GM23338 (cell line): ENCODE measurements around the gene IFNG-AS1. TPM values are rescaled to one million over a fixed set of nuclear protein-coding genes. Genes with fewer than 3 reads are reported as not detected.

Experiments used
- ATAC-seq: fragments of 200-7000 bp; cut with Tn5 transposase; 3 replicates; pipeline ENCODE4 v1.9.1; 2020
- DNase-seq: peaks from one replicate; pipeline ENCODE4 v3.0.0-alpha.2; 2015; ENCODE audit warnings: low spot score
- H2AFZ ChIP-seq: fragments of 200-600 bp; sonication (generic); 2 replicates; pipeline ENCODE4 v1.8.0; 2016; ENCODE audit warnings: antibody characterized with exemption, mild to moderate bottlenecking, moderate library complexity
- H3F3A ChIP-seq: fragments of 200-600 bp; sonication (generic); replicated peaks from 2 replicates; pipeline ENCODE4 v1.8.0; 2017; ENCODE audit warnings: antibody characterized with exemption, mixed run types, low read depth
- H3K27ac ChIP-seq: fragments of 200-600 bp; sonication (generic); 2 replicates; pipeline ENCODE4 v1.6.1; 2016; ENCODE audit warnings: low read depth
- H3K27me3 ChIP-seq: fragments of 200-600 bp; sonication (generic); 2 replicates; pipeline ENCODE4 v1.8.0; 2016; ENCODE audit warnings: mild to moderate bottlenecking, mixed run types, moderate library complexity; ENCODE audit not compliant: insufficient read depth
- H3K36me3 ChIP-seq: fragments of 200-600 bp; sonication (generic); 2 replicates; pipeline ENCODE4 v1.8.0; 2016; ENCODE audit warnings: mild to moderate bottlenecking; ENCODE audit not compliant: insufficient read depth
- H3K4me1 ChIP-seq: fragments of 200-600 bp; sonication (generic); 2 replicates; pipeline ENCODE4 v1.8.0; 2016; ENCODE audit warnings: mild to moderate bottlenecking, moderate library complexity; ENCODE audit not compliant: insufficient read depth
- H3K4me2 ChIP-seq: fragments of 200-600 bp; sonication (generic); 2 replicates; pipeline ENCODE4 v1.7.1; 2017; ENCODE audit warnings: mixed run types
- H3K4me3 ChIP-seq: fragments of 200-600 bp; sonication (generic); 2 replicates; pipeline ENCODE4 v1.6.1; 2016; ENCODE audit warnings: mixed run types
- H3K79me2 ChIP-seq: fragments of 200-600 bp; sonication (generic); replicated peaks from 2 replicates; pipeline ENCODE4 v1.8.0; 2017; ENCODE audit warnings: mild to moderate bottlenecking; ENCODE audit not compliant: insufficient read depth
- H3K9me2 ChIP-seq: fragments of 200-600 bp; sonication (generic); 2 replicates; pipeline ENCODE4 v1.8.0; 2017; ENCODE audit not compliant: insufficient read depth
- H4K20me1 ChIP-seq: fragments of 200-600 bp; sonication (generic); replicated peaks from 2 replicates; pipeline ENCODE4 v1.8.0; 2017; ENCODE audit warnings: mild to moderate bottlenecking; ENCODE audit not compliant: insufficient read depth
- H3K27ac Mint-ChIP-seq: 2 replicates; pipeline ENCODE4 v1.8.0; 2020; ENCODE audit warnings: inconsistent platforms, mild to moderate bottlenecking, moderate library complexity, mixed read lengths
- H3K27me3 Mint-ChIP-seq: 3 replicates; pipeline ENCODE4 v1.8.0; 2022; ENCODE audit warnings: low read depth, mild to moderate bottlenecking, moderate library complexity, mixed read lengths, inconsistent platforms; ENCODE audit not compliant: insufficient read depth, poor library complexity
- H3K36me3 Mint-ChIP-seq: 3 replicates; pipeline ENCODE4 v1.8.0; 2021; ENCODE audit warnings: low read depth, mild to moderate bottlenecking, inconsistent platforms, moderate library complexity, mixed read lengths
- H3K4me1 Mint-ChIP-seq: 3 replicates; pipeline ENCODE4 v1.8.0; 2020; ENCODE audit warnings: mild to moderate bottlenecking, inconsistent platforms, mixed read lengths
- H3K4me3 Mint-ChIP-seq: 3 replicates; pipeline ENCODE4 v1.8.0; 2021; ENCODE audit warnings: moderate library complexity, mild to moderate bottlenecking, inconsistent platforms, mixed read lengths
- H3K9me3 Mint-ChIP-seq: 3 replicates; pipeline ENCODE4 v1.8.0; 2020; ENCODE audit warnings: moderate library complexity, mild to moderate bottlenecking, inconsistent platforms, mixed read lengths
- CREB1 ChIP-seq: fragments of 250-450 bp; sonication (Bioruptor Pico); IDR thresholded peaks from 2 replicates; pipeline ENCODE4 v1.5.0; 2020; ENCODE audit warnings: low read depth, mild to moderate bottlenecking, moderate library complexity
- CTCF ChIP-seq, 2 experiments: fragments of 200-600 bp in 1 of 2; sonication (generic) in 1 of 2; conservative IDR thresholded peaks; 2 replicates each; pipeline versions ENCODE4 v1.5.1 to v1.6.1; 2016 to 2017; ENCODE audit warnings: antibody characterized with exemption in 2 of 2, low read depth in 2 of 2, mild to moderate bottlenecking in 2 of 2, moderate library complexity in 1 of 2
- ETS1 ChIP-seq: IDR thresholded peaks from 2 replicates; pipeline ENCODE4 v1.6.1; 2016; ENCODE audit warnings: antibody characterized with exemption
- EZH2 ChIP-seq: fragments of 200-600 bp; sonication (generic); IDR thresholded peaks from one replicate; pipeline ENCODE4 v1.8.0; 2017; ENCODE audit warnings: antibody characterized with exemption, mild to moderate bottlenecking, low read depth; ENCODE audit not compliant: unreplicated experiment
- EZH2phosphoT487 ChIP-seq: fragments of 200-600 bp; sonication (generic); IDR thresholded peaks from one replicate; pipeline ENCODE4 v1.8.1; 2018; ENCODE audit warnings: antibody characterized with exemption; ENCODE audit not compliant: unreplicated experiment
- JUNB ChIP-seq: IDR thresholded peaks from one replicate; pipeline ENCODE4 v1.6.1; 2016; ENCODE audit warnings: antibody characterized with exemption; ENCODE audit not compliant: unreplicated experiment
- POLR2AphosphoS5 ChIP-seq: IDR thresholded peaks from 2 replicates; pipeline ENCODE4 v1.6.1; 2016; ENCODE audit warnings: antibody characterized with exemption, low read depth
- REST ChIP-seq: IDR thresholded peaks from one replicate; pipeline ENCODE4 v1.6.1; 2018; ENCODE audit warnings: antibody characterized with exemption; ENCODE audit not compliant: unreplicated experiment
- STAT1 ChIP-seq: IDR thresholded peaks from one replicate; pipeline ENCODE4 v1.6.1; 2016; ENCODE audit warnings: antibody characterized with exemption; ENCODE audit not compliant: unreplicated experiment
- ZNF114 ChIP-seq: fragments of 250-450 bp; sonication (Bioruptor Pico); IDR thresholded peaks from 2 replicates; pipeline ENCODE4 v1.5.0; 2020; ENCODE audit warnings: mild to moderate bottlenecking, moderate library complexity
- ZNF331 ChIP-seq: fragments of 250-450 bp; sonication (Bioruptor Pico); IDR thresholded peaks from 2 replicates; pipeline ENCODE4 v1.5.0; 2020; ENCODE audit warnings: low read depth, mild to moderate bottlenecking, moderate library complexity
- polyA plus RNA-seq: library from polyadenylated mRNA; unstranded; fragments of >200 nt; fragmentation: Nextera tagmentation; extraction: Ambion mirVana; gene quantifications from 2 replicates; pipeline ENCODE4 v1.2.1, GENCODE V29; 2016
- total RNA-seq: library from RNA; depleted of rRNA; stranded (reverse); fragments of >200 nt; shearing (Covaris generic); gene quantifications from 2 replicates; pipeline ENCODE4 v1.2.3, GENCODE V29; 2014

The IFNG-AS1 gene
- total and polyA plus RNA-seq, 2 experiments from 2014 or later, result not detected

- no peak for TF ChIP-seq JUNB
- no peak for TF ChIP-seq POLR2AphosphoS5
- TF ChIP-seq STAT1, result no peak
- TF ChIP-seq CTCF (conservative IDR thresholded peaks at IDR 0.05; ENCODE audit: low read depth in 2 of 2), result peak in 1 of 2 experiments; percentile 29; a peak in 2 of 4 replicates
These were observed 53.0 kb downstream of the IFNG-AS1 start (continued) for GRCh38 chr12:68042212-68042699.

- no peaks in the 10 kb centered on the region for H3K27me3 ChIP-seq
- H3K36me3 Mint-ChIP-seq, result peaks cover 7% of the 10 kb centered on the region; the same call in 2 of the 3 replicates
- no peak overlapping the region for H2AFZ ChIP-seq
- H3K9me3 Mint-ChIP-seq, result peaks cover 8% of the 10 kb centered on the region; the same call in 2 of the 3 replicates
- H3K79me2 ChIP-seq, result no peaks in the 10 kb centered on the region
- H3K27me3 Mint-ChIP-seq, result no peaks in the 10 kb centered on the region
- H3K4me3 ChIP-seq, result no peak overlapping the region
- no peak overlapping the region for H3K4me3 Mint-ChIP-seq
- ATAC-seq, result no peak
- no peaks in the 10 kb centered on the region for H3K36me3 ChIP-seq
- H3K9me2 ChIP-seq, result no peaks in the 10 kb centered on the region
- H3K4me1 ChIP-seq, result no peaks in the 10 kb centered on the region
- no peaks in the 10 kb centered on the region for H3F3A ChIP-seq
- H3K27ac ChIP-seq, result no peak overlapping the region
- H3K4me2 ChIP-seq, result no peak overlapping the region
- no peaks in the 10 kb centered on the region for H4K20me1 ChIP-seq
- H3K27ac Mint-ChIP-seq, result no peak overlapping the region
- no peak for DNase-seq
- no peaks in the 10 kb centered on the region; the same call in 2 of the 3 replicates for H3K4me1 Mint-ChIP-seq
- no peak for TF ChIP-seq ZNF331 (CRISPR knock-in tag)
- no peak for TF ChIP-seq CREB1
- no peak for TF ChIP-seq EZH2
- TF ChIP-seq JUNB, result no peak
- TF ChIP-seq REST, result no peak
- TF ChIP-seq ETS1, result no peak
- TF ChIP-seq EZH2phosphoT487, result no peak
- TF ChIP-seq CTCF (conservative IDR thresholded peaks at IDR 0.05; ENCODE audit: low read depth in 2 of 2), result no peak
- no peak for TF ChIP-seq STAT1
- no peak for TF ChIP-seq ZNF114
- no peak for TF ChIP-seq POLR2AphosphoS5
These were observed 54.2 kb downstream of the IFNG-AS1 start for GRCh38 chr12:68043435-68043834.
